Heart right ventricle (tissue), 16 donors: ENCODE data around the gene SIGLEC7. TPM values are rescaled to one million over a fixed set of nuclear protein-coding genes. Genes with fewer than 3 reads are reported as not detected.
"Not testable (repeated sequence)": the region's sequence is repeated elsewhere in the genome, so short reads cannot be mapped to it uniquely, and the experiment has no call there.

Source experiments
- ATAC-seq, 8 donors: fragments of 200-7000 bp; cut with Tn5 transposase; one replicate each; pipeline ENCODE4 v1.9.1; 2020; ENCODE audit warnings: mild to moderate bottlenecking in 8 of 8, moderate library complexity in 8 of 8, moderate number of reproducible peaks in 1 of 8
- DNase-seq, 2 donors: peaks; one replicate each; pipeline ENCODE4 v3.0.0-alpha.2; 2020
- H3K27ac ChIP-seq, 10 donors: fragments of 200-600 bp; sonication (generic) in 2 of 10; one replicate each; pipeline versions ENCODE4 v1.5.0 to v1.8.0; 2020 to 2022; ENCODE audit warnings: mild to moderate bottlenecking in 3 of 10
- H3K27me3 ChIP-seq, 7 donors: fragments of 200-600 bp; one replicate each; pipeline ENCODE4 v1.8.0; 2021 to 2022; ENCODE audit warnings: mild to moderate bottlenecking in 2 of 7
- H3K36me3 ChIP-seq, 9 donors: fragments of 200-600 bp; sonication (generic) in 1 of 9; one replicate each; pipeline versions ENCODE4 v1.5.0 to v1.8.0; 2020 to 2022; ENCODE audit warnings: mild to moderate bottlenecking in 2 of 9
- H3K4me1 ChIP-seq, 9 donors: fragments of 200-600 bp; sonication (generic) in 1 of 9; one replicate each; pipeline versions ENCODE4 v1.5.0 to v1.8.0; 2020 to 2022; ENCODE audit warnings: mild to moderate bottlenecking in 4 of 9
- H3K4me3 ChIP-seq, 10 donors: fragments of 200-600 bp; sonication (generic) in 2 of 10; one replicate each; pipeline versions ENCODE4 v1.5.0 to v1.8.0; 2020 to 2022; ENCODE audit warnings: mild to moderate bottlenecking in 7 of 10, moderate library complexity in 2 of 10
- H3K9me3 ChIP-seq, 11 donors: fragments of 200-600 bp in 10 of 11; sonication (generic) in 2 of 11; one replicate each; pipeline versions ENCODE4 v1.5.0 to v1.8.0; 2013 to 2022; ENCODE audit warnings: mild to moderate bottlenecking in 2 of 11, control low read depth in 1 of 11, moderate library complexity in 1 of 11
- WGBS, 2 donors: extraction: QIAGEN DNeasy Blood & Tissue Kit; methylation state at CpG; one replicate each; pipeline ENCODE4 v1.1.7; 2013; ENCODE audit warnings: inconsistent platforms in 1 of 2; 5-methylcytosine and 5-hydroxymethylcytosine counted together
- intact Hi-C, 10 donors: fragments of 100-400 bp; cut with DNase I; formaldehyde crosslinking; loops; one replicate each; pipeline versions ENCODE4 v1.11.1 to v1.14.2; 2022
- polyA plus RNA-seq, 2 donors: library from polyadenylated mRNA; stranded (reverse); fragments of 200-250 nt; gene quantifications; one replicate each; pipeline ENCODE4 v1.2.3, GENCODE V29; 2013
- total RNA-seq, 10 donors: library from RNA; stranded (reverse); fragmentation: NEBNext Ultra II Directional in 3 of 10; extraction: Animal tissue kit (Norgen Biotek cat#: 25700) in 3 of 10; gene quantifications; one replicate each; pipeline versions ENCODE4 v1.2.1 to v1.2.4, GENCODE V29; 2021 to 2023
- TF ChIP-seq, protein P1 (sequence below), 9 donors: fragments of 200-600 bp; sonication (generic) in 2 of 9; IDR thresholded peaks; one replicate each; pipeline versions ENCODE4 v1.5.0 to v1.8.0; 2021 to 2022; ENCODE audit warnings: antibody characterized with exemption in 9 of 9, mild to moderate bottlenecking in 5 of 9, moderate library complexity in 1 of 9
- donor health status: Arrhythmogenic right ventricular cardiomyopathy.
- donor health status: ischemic (EF 13 %, LVEDD 7.1; RV severe dilation, severe dysfunction).
- donor health status: healthy with polysubstance abuse.
- donor health status: DM: no; HTN: yes; CAD: no.
- donor health status: DM: no; HTN: no; CAD: no.
- donor health status: ischemic (EF 25% LVEDD 6.9; RV normal size, moderate dysfunction).
- donor health status: ischemic (EF 25% LVEDD 5.7; RV mildly dilated, moderate dysfunction).
- donor health status: healthy.
- donor health status: DM: yes; HTN: yes; CAD: no.
- donor health status: Ischemic cardiomyopathy.
- donor health status: ischemic (EF 35%, LVEDD 5.7; RV mildly dilated, moderate dysfunction).
- donor health status: nonischemic (EF 11% LVEDD 7.7; RV severe dilation, severe dysfunction).
- donor health status: DM: yes; HTN: yes; CAD: no.
- donor health status: PGD.
- donor health status: ischemic (EF 29% LVEDD 5.4; RV normal size, mild dysfunction).
- donor health status: nonischemic (EF 23%, LVEDD 6.1; RV moderate dilation, normal function).

SIGLEC7 gene
- total and polyA plus RNA-seq, 12 donors: 0.15 to 2.9 (median 0.65) TPM; not detected in 2

DNA sequence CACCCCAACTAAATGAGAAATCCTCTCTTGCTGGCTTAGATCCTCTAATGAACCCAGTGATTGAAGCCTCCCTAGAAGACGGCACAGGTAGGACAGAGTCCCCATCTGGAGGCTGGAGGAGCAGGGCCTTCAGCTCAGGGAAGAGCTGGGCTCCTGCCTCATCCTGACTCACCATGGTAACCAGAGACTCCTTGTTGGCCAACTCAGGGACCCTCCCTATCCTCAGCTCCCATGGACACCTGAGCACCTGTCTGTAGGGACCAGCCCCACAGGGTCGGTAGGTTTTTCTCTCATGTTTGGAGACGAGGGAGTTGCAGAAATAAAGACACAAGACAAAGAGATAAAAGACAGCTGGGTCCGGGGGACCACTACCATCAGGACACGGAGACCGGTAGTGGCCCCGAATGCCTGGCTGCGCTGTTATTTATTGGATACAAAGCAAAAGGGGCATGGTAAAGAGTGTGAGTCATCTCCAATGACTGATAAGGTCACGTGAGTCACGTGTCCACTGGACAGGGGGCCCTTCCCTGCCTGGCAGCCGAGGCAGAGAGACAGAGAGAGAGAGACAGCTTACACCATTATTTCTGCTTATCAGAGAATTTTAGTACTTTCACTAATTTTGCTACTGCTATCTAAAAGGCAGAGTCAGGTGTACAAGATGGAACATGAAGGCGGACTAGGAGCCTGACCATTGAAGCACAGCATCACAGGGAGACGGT is 26.6 kb downstream of the SIGLEC7 start:
- H3K27ac ChIP-seq: no peak overlapping the region
- 67 to 74% methylated on average over 13 of the region's 13 CpGs for WGBS, 2 donors
- no peaks in the 10 kb centered on the region for H3K9me3 ChIP-seq
- H3K4me1 ChIP-seq: peaks cover 0 to 20% (median 0%) of the 10 kb centered on the region in 9 donors
- no peak for DNase-seq
- TF ChIP-seq, protein P1, sequence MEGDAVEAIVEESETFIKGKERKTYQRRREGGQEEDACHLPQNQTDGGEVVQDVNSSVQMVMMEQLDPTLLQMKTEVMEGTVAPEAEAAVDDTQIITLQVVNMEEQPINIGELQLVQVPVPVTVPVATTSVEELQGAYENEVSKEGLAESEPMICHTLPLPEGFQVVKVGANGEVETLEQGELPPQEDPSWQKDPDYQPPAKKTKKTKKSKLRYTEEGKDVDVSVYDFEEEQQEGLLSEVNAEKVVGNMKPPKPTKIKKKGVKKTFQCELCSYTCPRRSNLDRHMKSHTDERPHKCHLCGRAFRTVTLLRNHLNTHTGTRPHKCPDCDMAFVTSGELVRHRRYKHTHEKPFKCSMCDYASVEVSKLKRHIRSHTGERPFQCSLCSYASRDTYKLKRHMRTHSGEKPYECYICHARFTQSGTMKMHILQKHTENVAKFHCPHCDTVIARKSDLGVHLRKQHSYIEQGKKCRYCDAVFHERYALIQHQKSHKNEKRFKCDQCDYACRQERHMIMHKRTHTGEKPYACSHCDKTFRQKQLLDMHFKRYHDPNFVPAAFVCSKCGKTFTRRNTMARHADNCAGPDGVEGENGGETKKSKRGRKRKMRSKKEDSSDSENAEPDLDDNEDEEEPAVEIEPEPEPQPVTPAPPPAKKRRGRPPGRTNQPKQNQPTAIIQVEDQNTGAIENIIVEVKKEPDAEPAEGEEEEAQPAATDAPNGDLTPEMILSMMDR (IDR thresholded peaks at IDR 0.05): no peak
- no peak for ATAC-seq
- H3K4me3 ChIP-seq: peak overlapping the region in 1 of 10 donors; percentile 5
- H3K27me3 ChIP-seq: peaks cover 0 to 48% (median 15%) of the 10 kb centered on the region in 7 donors
- intact Hi-C loops: loop anchor here in 4 of 10 donors (5.0 to 10.0 kb wide), 4 partner anchors 61 to 236 kb away; partner anchors contain the start of genes KLK11 (in 2 of the 4) and CTU1 (in 1 of the 4)
- no peaks in the 10 kb centered on the region for H3K36me3 ChIP-seq

DNA sequence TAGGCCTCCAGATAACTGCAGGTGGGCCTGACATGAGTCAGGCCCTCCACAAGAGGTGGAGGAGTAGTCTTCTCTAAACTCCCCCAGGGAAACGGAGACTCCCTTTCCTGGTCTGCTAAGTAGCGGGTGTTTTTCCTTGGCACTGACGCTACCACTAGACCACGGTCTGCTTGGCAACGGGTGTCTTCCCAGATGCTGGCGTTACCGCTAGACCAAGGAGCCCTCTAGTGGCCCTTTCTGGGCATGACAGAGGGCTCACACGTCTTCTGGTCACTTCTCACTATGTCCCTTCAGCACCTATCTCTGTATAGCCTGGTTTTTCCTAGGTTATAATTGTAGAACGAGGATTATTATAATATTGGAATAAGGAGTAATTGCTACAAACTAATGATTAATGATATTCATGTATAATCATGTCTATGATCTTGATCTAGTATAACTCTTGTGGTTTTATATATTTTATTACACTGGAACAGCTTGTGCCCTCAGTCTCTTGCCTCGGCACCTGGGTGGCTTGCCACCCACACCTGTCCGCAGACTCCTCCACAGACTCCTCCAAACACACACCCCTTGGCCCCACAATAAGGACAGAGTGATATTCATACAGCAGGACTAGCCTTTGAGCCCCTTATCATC is 27.3 kb downstream of the SIGLEC7 start:
- TF ChIP-seq, protein P1 (IDR thresholded peaks at IDR 0.05): peak; percentile 82 to 96 (median 92)
- not testable (repeated sequence) for ATAC-seq
- peaks cover 0 to 51% (median 15%) of the 10 kb centered on the region in 7 donors for H3K27me3 ChIP-seq

DNA sequence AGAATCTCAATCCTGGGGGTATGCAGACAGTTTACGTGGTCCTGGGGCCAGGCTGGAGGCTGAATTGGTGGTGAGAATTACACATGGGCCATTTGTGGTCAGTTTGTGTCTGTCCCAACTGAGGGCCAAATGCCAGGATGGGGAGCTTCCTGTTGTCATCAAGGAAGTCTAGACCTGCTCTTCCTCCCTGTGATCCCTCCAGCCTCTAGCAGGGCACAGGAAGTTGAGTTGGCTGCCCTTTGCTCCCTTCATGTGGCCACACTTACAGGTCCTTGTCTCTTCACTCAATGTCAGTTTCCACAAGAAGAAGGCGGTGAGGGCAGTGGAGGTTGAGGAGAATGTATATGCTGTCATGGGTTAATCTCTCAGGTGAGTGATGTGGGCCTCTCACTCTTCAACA is 30.1 kb downstream of the SIGLEC7 start:
- TF ChIP-seq, protein P1 (IDR thresholded peaks at IDR 0.05): no peak
- Histone ChIP-seq H3K9me3 (no peaks in the 10 kb centered on the region), H3K27ac (no peak overlapping the region), H3K4me3 (no peak overlapping the region), H3K4me1 (peaks cover 0 to 13% (median 0%) of the 10 kb centered on the region in 9 donors), H3K27me3 (peaks cover 0 to 63% (median 19%) of the 10 kb centered on the region in 7 donors), H3K36me3 (no peaks in the 10 kb centered on the region)
- WGBS, 2 donors: 83 to 93% methylated on average over 2 of the region's 2 CpGs
- intact Hi-C loops: loop anchor here in 5 of 10 donors (5.0 to 10.0 kb wide), 5 partner anchors 147 to 247 kb away; partner anchors contain the start of genes KLK10 (in 2 of the 5) and KLK11 (in 1 of the 5)
- ATAC-seq (no peak), DNase-seq (no peak)

More for the DNA sequence above, 27.3 kb downstream of the SIGLEC7 start:
- H3K36me3 ChIP-seq, H3K27ac ChIP-seq, H3K9me3 ChIP-seq: not testable (repeated sequence)
- peak; percentile 67 to 73 for DNase-seq
- 11 to 21% methylated on average over 11 of the region's 11 CpGs for WGBS, 2 donors
- Histone ChIP-seq H3K4me3 (peak overlapping the region in 1 of 10 donors; percentile 5), H3K4me1 (peaks cover 0 to 20% (median 0%) of the 10 kb centered on the region in 9 donors)
- intact Hi-C loops: loop anchor here in 4 of 10 donors (5.0 to 10.0 kb wide), 4 partner anchors 62 to 237 kb away; partner anchors contain the start of genes KLK11 (in 2 of the 4) and CTU1 (in 1 of the 4)

- Histone ChIP-seq H3K27me3 (peaks cover 0 to 51% (median 19%) of the 10 kb centered on the region in 7 donors), H3K27ac (no peak overlapping the region), H3K4me1 (peaks cover 0 to 6% (median 1%) of the 10 kb centered on the region in 9 donors), H3K36me3 (no peaks in the 10 kb centered on the region), H3K4me3 (no peak overlapping the region), H3K9me3 (no peaks in the 10 kb centered on the region)
- DNase-seq: no peak
- ATAC-seq: no peak
- intact Hi-C loops: loop anchor here in 5 of 10 donors (5.0 to 10.0 kb wide), 5 partner anchors 149 to 249 kb away; partner anchors contain the start of genes KLK10 (in 2 of the 5) and KLK11 (in 1 of the 5)
- 53 to 67% methylated on average over 5 of the region's 5 CpGs for WGBS, 2 donors
- TF ChIP-seq, protein P1 (IDR thresholded peaks at IDR 0.05): no peak
Measured at GRCh38 chr19:51173681-51174080, 31.6 kb downstream of the SIGLEC7 start.
